MM.1S (cell line): ENCODE measurements around the gene TRIM25.

Source experiments
- DNase-seq: peaks from one replicate; pipeline ENCODE4 v3.0.0-alpha.2; 2015
- H2AFZ ChIP-seq: fragments of 300-600 bp; sonication (generic); 2 replicates; pipeline ENCODE4 v1.6.0; 2016; ENCODE audit warnings: antibody characterized with exemption, low read length
- H3F3A ChIP-seq: fragments of 300-600 bp; sonication (generic); 2 replicates; pipeline ENCODE4 v1.6.1; 2016; ENCODE audit warnings: mild to moderate bottlenecking, antibody characterized with exemption, low read length, moderate library complexity, mixed read lengths; ENCODE audit not compliant: insufficient read depth
- H3K27ac ChIP-seq: fragments of 300-600 bp; sonication (generic); 2 replicates; pipeline ENCODE4 v1.5.1; 2016; ENCODE audit warnings: mild to moderate bottlenecking, low read length
- H3K27me3 ChIP-seq: fragments of 300-600 bp; sonication (generic); replicated peaks from 2 replicates; pipeline ENCODE4 v1.6.0; 2016; ENCODE audit warnings: low read length; ENCODE audit not compliant: insufficient read depth
- H3K36me3 ChIP-seq: fragments of 300-600 bp; sonication (generic); replicated peaks from 2 replicates; pipeline ENCODE4 v1.6.1; 2016; ENCODE audit warnings: mild to moderate bottlenecking, low read length, mixed read lengths; ENCODE audit not compliant: insufficient read depth
- H3K4me1 ChIP-seq: fragments of 300-600 bp; sonication (generic); 2 replicates; pipeline ENCODE4 v1.6.1; 2016; ENCODE audit warnings: low read length, mixed read lengths
- H3K4me2 ChIP-seq: fragments of 300-600 bp; sonication (generic); 2 replicates; pipeline ENCODE4 v1.6.0; 2016; ENCODE audit warnings: low read depth, low read length
- H3K4me3 ChIP-seq: fragments of 300-600 bp; sonication (generic); 2 replicates; pipeline ENCODE4 v1.5.1; 2016; ENCODE audit warnings: low read length, mixed read lengths
- H3K79me2 ChIP-seq: fragments of 300-600 bp; sonication (generic); 2 replicates; pipeline ENCODE4 v1.6.1; 2016; ENCODE audit warnings: mixed run types, low read length, mixed read lengths
- H3K9ac ChIP-seq: fragments of 300-600 bp; sonication (generic); 2 replicates; pipeline ENCODE4 v1.6.1; 2016; ENCODE audit warnings: low read length, mixed read lengths
- H3K9me2 ChIP-seq: fragments of 300-600 bp; sonication (generic); replicated peaks from 2 replicates; pipeline ENCODE4 v1.6.1; 2016; ENCODE audit warnings: mild to moderate bottlenecking, low read length, mixed read lengths; ENCODE audit not compliant: insufficient read depth
- H3K9me3 ChIP-seq: fragments of 300-600 bp; sonication (generic); replicated peaks from 2 replicates; pipeline ENCODE4 v1.6.1; 2016; ENCODE audit warnings: mild to moderate bottlenecking, low read length, mixed read lengths; ENCODE audit not compliant: insufficient read depth
- H4K20me1 ChIP-seq: fragments of 300-600 bp; sonication (generic); 2 replicates; pipeline ENCODE4 v1.6.1; 2016; ENCODE audit warnings: mild to moderate bottlenecking, low read length, moderate library complexity, mixed read lengths; ENCODE audit not compliant: insufficient read depth
- CTCF ChIP-seq: fragments of 300-600 bp; sonication (generic); IDR thresholded peaks from 2 replicates; pipeline ENCODE4 v1.5.1; 2016; ENCODE audit warnings: antibody characterized with exemption, low read length, mixed read lengths
- EZH2 ChIP-seq: fragments of 300-600 bp; sonication (generic); optimal IDR thresholded peaks from 2 replicates; pipeline ENCODE3; 2017; ENCODE audit warnings: low read depth, mild to moderate bottlenecking, antibody characterized with exemption, low read length, mixed read lengths
- EZH2phosphoT487 ChIP-seq: fragments of 300-600 bp; sonication (generic); IDR thresholded peaks from 2 replicates; pipeline ENCODE4 v1.6.1; 2018; ENCODE audit warnings: antibody characterized with exemption, low read length

Gene TRIM25

GRCh38 chr17:56867948-56868376 lies 45.9 kb downstream of the TRIM25 start:
- Histone ChIP-seq H4K20me1 (no peaks in the 10 kb centered on the region), H3K9me2 (no peaks in the 10 kb centered on the region), H3K9me3 (no peaks in the 10 kb centered on the region), H3K27ac (peak overlapping the region; percentile 96; the same call in 1 of the 2 replicates), H3K4me2 (no peak overlapping the region), H3K79me2 (no peaks in the 10 kb centered on the region), H2AFZ (no peak overlapping the region), H3K36me3 (no peaks in the 10 kb centered on the region; the same call in 1 of the 2 replicates), H3K4me3 (no peak overlapping the region), H3K9ac (no peak overlapping the region), H3F3A (peaks cover 20% of the 10 kb centered on the region), H3K27me3 (no peaks in the 10 kb centered on the region), H3K4me1 (peaks cover 37% of the 10 kb centered on the region)
- TF ChIP-seq CTCF: no peak
- no peak for TF ChIP-seq EZH2
- TF ChIP-seq EZH2phosphoT487: no peak
- no peak for DNase-seq

GRCh38 chr17:56866496-56866895 lies 47.4 kb downstream of the TRIM25 start:
- no peak for DNase-seq
- H3K27me3 ChIP-seq: no peaks in the 10 kb centered on the region
- peaks cover 35% of the 10 kb centered on the region for H3K4me1 ChIP-seq
- peaks cover 20% of the 10 kb centered on the region for H3F3A ChIP-seq
- no peak overlapping the region for H3K27ac ChIP-seq
- no peak overlapping the region for H3K4me2 ChIP-seq
- H3K9me2 ChIP-seq: no peaks in the 10 kb centered on the region
- no peak overlapping the region for H2AFZ ChIP-seq
- H3K36me3 ChIP-seq: no peaks in the 10 kb centered on the region; the same call in 1 of the 2 replicates
- no peaks in the 10 kb centered on the region for H4K20me1 ChIP-seq
- no peak overlapping the region for H3K9ac ChIP-seq
- no peak overlapping the region for H3K4me3 ChIP-seq
- TF ChIP-seq EZH2phosphoT487: no peak
- 0 out of 2 replicates have a peak, but pooled peaks have one; percentile 6 for TF ChIP-seq CTCF
- no peaks in the 10 kb centered on the region for H3K79me2 ChIP-seq
- no peaks in the 10 kb centered on the region for H3K9me3 ChIP-seq

- H3K4me3 ChIP-seq: no peak overlapping the region
- H3K27me3 ChIP-seq: no peaks in the 10 kb centered on the region
- no peak overlapping the region for H3K9ac ChIP-seq
- H3K79me2 ChIP-seq: no peaks in the 10 kb centered on the region
- no peaks in the 10 kb centered on the region for H4K20me1 ChIP-seq
- peaks cover 20% of the 10 kb centered on the region for H3F3A ChIP-seq
- no peaks in the 10 kb centered on the region for H3K9me2 ChIP-seq
- no peak overlapping the region for H3K4me2 ChIP-seq
- peaks cover 31% of the 10 kb centered on the region for H3K4me1 ChIP-seq
- H2AFZ ChIP-seq: no peak overlapping the region
- H3K36me3 ChIP-seq: no peaks in the 10 kb centered on the region; the same call in 1 of the 2 replicates
- no peak overlapping the region for H3K27ac ChIP-seq
- no peaks in the 10 kb centered on the region for H3K9me3 ChIP-seq
- no peak for DNase-seq
- TF ChIP-seq EZH2 (no peak), CTCF (no peak), EZH2phosphoT487 (no peak)
Measured at GRCh38 chr17:56866076-56866475, 47.8 kb downstream of the TRIM25 start.
